GM12801 (cell line): Measurements from ENCODE around the gene STX18.

Experiments
- CTCF ChIP-seq: IDR thresholded peaks from one replicate; pipeline ENCODE4 v1.5.1; 2011; ENCODE audit warnings: control low read depth; ENCODE audit not compliant: insufficient read length; ENCODE audit errors: extremely low read depth

The STX18 gene

DNA sequence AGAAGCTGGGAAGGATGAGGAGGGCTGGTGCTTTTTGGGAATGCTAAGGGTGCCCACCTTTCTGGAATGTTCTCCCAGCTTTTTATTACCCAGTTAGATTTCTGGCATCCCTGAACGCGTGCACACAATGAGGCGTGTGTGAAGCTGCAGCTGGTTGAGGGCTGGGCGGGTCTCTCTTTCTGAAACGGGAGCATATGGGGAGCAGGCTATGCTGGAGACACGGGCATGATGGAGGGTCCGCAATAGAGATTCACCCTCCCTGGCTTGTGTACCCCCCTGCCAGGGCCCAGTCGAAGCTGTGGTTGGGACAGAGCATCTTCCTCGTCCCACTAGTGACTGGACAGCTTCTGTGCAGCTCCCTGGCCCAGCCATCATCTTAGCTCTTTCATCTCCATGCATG, 146.5 kb downstream of the STX18 start:
- no peak for TF ChIP-seq CTCF

DNA sequence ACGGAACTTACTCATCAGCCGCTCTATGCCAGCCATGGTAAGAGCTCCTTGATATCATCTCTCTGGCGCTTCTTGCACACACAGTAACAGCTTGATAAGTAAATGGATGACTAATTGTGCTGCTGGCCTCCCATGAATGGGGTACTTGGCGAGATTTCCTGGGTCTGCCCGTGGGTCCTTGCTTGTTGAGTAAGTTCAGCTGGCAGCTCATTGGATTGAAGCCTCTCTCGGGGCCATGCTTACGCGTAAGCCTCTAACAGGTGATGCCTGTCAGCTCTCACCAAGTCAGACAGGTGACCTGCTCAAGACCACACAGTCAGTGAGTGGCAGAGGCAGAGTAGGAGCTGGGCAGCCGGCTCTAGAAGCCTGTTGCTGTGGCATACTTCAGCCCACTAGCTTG, 147.2 kb downstream of the STX18 start:
- no peak for TF ChIP-seq CTCF

DNA sequence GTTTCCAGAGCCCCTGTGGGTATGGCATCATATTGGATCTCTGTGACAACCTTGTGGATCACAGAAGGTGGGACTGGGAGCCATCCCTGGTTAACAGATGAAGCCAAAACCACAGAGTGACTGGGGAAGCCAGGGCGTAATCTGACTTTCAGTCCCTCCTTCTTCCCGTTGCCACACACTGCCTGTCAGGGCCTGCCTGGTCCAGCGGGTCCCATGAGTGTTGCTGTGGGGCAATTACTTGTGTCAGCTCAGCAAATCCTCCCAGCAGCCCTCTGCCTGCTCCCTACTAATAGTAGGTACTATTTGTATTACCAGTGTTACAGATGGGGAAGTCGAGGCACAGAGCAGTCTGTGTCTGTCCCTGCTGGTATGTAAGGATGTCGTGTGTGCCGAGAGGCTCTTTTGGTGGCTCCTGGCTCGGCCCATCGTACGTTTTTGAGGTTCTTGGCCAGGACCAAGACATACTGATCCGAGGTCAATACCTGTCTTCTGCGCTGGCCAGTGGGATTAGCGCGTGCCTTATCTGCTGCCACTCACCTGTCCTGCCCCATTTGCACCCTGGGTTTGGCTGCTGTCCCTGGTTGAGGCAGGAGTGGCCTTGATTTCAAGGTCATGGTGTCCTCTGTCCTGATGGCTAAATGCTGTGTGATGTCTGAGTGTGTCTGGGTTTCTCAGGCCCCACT, 149.2 kb downstream of the STX18 start:
- TF ChIP-seq CTCF = no peak

DNA sequence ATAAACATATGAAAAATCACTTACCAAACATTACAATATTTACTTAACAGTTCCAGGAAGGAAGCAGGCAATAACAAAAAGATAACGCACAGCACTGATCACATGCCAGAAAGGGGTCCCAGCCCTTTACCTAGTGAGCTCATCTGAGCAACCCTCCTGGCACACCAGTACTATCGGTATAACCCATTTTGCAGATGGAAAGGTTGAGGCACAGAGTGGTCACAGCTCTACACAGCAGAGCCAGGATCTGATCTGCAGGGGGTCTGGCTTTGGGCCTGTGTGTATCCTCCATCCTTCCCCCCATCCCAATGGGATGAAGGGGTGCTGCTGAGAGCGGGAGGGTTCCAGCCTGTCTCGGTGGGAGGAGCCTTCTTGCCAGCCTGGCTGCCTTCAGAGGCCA, 150.0 kb downstream of the STX18 start:
- TF ChIP-seq CTCF = no peak

DNA sequence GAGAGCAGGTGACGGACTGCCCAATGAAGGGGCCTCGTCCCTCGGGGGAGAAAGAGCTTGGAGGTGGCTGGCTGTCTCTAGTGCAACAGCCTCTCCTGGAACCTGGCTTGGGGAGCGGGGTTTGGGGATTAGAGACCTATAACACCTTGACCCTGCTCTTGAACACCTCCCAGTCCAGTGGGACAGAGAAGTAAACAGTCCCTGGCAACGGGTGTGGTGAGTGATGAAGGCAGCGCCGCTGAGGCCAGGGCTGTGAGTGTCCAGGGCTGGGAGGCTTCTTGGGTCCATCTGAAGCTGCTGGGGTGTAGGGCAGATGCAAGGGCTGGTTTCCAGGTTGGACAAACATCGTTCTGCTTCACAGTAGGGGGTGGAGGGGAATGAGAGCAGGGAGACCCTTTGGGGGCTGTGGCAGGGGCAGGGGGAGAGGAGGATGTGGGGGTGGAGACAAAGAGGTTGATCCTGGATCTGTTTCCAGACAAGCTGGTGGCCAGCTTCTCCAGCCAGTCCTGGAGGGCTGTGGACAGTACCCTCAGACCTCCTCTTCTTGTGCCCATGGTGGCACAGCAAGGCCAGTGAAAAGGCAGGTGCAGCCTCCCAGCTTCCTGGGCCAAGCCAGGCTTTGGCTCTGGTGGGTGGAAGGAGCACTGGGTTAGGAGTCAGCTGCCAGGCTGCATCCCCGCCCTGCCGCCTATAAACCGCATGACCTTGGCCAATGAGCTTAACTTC, 151.2 kb downstream of the STX18 start:
- no peak for TF ChIP-seq CTCF

GRCh38 chr4:4390046-4390445, 151.8 kb downstream of the STX18 start:
- TF ChIP-seq CTCF = no peak

DNA sequence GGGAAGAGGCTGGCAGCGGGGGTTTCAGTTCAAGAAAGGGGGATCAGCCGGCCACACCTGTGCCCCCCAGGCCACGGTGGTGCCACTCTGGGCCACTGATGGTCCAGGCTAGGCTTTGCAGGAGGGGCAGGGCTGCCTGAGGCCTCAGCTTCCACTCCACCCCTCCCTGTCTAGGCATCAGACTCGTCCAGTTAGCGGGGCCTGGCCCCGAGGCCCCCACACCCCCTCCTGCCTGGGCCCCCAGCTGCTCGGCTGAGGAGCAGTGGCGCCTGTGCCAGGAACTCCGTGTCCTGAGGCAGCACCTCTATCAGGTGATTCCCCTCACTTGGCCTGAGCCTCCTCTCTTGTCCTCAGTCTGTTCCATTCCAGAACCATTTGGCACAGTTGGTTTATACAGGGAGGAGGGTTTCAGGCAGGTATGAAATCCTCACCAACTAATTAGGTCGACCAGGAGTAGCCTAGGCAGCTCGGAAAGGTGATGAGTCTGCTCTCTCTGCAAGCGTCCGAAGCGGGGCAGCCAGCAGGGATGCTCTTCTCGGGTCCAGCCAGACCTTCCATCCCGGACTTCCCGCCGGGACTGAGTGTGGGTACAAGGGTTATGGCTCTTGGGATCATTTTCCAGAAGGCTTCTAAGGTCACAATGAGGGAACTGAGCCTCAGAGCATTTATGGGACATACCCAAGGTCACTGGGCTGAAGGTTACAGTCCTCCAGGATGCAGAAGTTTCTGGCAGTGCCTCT, 152.8 kb downstream of the STX18 start:
- no peak for TF ChIP-seq CTCF
